Cardiac fibroblast (primary cell): ENCODE results near the gene SHROOM2.

Experiments
- DNase-seq, 2 donors: peaks; one replicate each; pipeline versions ENCODE4 v3.0.0 to v3.0.0-alpha.2; 2010; ENCODE audit warnings: low read depth in 2 of 2
- H3K4me3 ChIP-seq, 2 donors: replicated peaks in 1 of 2; 1 replicate in 1 of 2; 2 replicates in 1 of 2; pipeline ENCODE4 v1.5.1; 2011; ENCODE audit warnings: low read depth in 2 of 2, low read length in 2 of 2, mild to moderate bottlenecking in 2 of 2, moderate library complexity in 1 of 2
- TF ChIP-seq, protein P1 (sequence below): IDR thresholded peaks from one replicate; pipeline ENCODE4 v1.5.1; 2011; ENCODE audit warnings: low read depth, mild to moderate bottlenecking, low read length, inconsistent platforms

The SHROOM2 gene

DNA sequence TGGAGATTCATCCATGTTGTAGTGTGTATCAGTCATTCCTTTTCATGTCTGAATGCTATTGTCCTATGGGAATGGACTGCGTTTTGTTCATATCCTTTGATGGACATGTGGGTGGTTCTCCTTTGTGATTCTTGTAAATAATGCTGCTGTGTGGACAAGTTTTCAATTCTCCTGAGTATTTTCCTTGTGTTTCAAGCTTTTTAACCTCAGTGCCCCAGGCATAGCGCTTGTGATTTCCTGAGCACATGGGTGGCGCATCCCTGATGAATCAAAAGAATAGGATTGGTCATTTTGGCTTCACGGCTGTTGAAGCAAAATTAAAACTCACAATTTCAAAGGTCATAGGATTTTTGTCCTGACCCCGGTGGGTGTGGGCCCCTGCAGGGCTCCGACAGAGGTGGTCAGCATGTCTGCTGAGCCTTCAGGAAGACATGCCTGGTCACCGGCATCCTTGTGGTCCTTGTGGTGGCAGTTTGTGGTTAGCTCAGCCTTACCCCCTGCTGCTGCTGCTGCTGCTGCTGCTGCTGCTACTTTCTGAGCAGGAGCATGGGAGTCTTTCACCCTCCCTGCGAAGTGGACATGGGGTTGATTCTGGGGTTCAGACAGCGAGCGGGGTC lies 30.0 kb downstream of the SHROOM2 start:
- no peak overlapping the region for H3K4me3 ChIP-seq
- TF ChIP-seq, protein P1, sequence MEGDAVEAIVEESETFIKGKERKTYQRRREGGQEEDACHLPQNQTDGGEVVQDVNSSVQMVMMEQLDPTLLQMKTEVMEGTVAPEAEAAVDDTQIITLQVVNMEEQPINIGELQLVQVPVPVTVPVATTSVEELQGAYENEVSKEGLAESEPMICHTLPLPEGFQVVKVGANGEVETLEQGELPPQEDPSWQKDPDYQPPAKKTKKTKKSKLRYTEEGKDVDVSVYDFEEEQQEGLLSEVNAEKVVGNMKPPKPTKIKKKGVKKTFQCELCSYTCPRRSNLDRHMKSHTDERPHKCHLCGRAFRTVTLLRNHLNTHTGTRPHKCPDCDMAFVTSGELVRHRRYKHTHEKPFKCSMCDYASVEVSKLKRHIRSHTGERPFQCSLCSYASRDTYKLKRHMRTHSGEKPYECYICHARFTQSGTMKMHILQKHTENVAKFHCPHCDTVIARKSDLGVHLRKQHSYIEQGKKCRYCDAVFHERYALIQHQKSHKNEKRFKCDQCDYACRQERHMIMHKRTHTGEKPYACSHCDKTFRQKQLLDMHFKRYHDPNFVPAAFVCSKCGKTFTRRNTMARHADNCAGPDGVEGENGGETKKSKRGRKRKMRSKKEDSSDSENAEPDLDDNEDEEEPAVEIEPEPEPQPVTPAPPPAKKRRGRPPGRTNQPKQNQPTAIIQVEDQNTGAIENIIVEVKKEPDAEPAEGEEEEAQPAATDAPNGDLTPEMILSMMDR, result no peak
- no peak for DNase-seq

DNA sequence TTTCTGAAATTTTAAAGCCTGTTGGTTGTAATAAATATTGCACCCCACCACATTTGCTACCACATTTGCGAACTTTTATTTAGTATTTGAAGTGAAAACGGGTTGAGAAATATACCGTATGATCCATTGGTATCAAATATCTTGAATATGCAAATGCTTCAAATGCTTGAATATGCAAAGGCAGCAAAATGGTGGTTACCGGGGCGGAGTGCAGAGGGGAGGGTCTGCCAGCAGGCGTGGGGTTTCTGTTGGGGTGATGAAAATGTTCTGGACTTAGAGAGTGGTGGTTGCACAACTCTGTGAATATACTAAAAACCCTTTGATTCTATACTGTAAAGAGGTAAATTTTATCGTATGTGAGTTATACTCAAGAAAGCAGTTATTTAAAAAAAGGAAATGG lies 35.3 kb downstream of the SHROOM2 start:
- H3K4me3 ChIP-seq, result no peak overlapping the region
- TF ChIP-seq, protein P1, result no peak
- no peak for DNase-seq

DNA sequence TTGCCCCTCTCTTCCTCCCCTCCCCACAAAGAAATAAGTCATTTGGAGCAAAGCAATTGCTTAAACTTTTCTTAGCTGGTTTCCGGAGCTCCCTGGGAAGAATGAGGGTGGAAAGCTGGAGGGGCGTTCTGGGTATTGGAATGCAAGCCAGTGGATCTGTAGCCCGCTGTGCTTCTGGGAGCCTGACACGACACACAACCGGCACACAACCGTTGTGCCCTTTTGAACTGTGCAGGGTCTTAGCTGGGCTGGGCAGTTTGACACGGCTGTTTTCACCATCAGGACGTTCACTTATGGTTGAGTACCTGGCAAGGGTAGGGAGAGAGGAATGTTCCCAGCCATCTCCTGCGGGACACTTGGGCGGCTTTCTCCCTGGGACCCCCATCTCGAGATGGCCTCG lies 38.3 kb downstream of the SHROOM2 start:
- TF ChIP-seq, protein P1, result no peak
- DNase-seq, result no peak
- no peak overlapping the region for H3K4me3 ChIP-seq

DNA sequence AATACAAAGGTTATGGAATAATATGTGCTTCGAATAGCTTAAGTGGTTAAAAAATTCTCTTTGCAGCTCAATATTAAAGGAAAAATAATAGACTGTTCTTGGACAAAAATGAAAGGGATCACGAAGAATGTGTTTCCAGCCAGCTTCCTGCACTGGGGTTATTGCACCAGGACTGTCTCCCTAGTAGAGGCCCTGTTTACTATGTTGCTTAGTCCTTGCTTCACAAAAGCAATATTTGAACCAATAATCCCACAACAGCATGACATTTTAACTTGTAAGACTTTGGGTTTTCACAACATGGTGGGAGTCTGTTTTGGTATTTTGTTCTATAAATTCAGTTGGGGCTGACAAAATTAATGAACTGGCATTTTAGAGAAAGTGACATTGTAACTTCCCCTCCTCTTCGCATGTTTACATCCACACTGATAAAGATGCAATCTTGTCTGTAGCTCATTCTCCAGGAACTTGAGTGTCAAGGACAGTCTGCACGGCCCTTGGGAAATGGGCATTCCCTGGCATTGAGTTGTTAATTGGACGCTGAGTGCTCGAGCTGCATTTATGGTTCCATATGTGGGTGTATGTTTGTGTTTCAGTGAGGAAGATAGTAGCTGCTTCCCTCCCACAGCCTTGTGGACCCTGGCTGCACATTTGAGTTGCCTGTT lies 39.0 kb downstream of the SHROOM2 start:
- TF ChIP-seq, protein P1, result no peak
- peak in 1 of 2 donors; percentile 24 for DNase-seq
- H3K4me3 ChIP-seq, result no peak overlapping the region

DNA sequence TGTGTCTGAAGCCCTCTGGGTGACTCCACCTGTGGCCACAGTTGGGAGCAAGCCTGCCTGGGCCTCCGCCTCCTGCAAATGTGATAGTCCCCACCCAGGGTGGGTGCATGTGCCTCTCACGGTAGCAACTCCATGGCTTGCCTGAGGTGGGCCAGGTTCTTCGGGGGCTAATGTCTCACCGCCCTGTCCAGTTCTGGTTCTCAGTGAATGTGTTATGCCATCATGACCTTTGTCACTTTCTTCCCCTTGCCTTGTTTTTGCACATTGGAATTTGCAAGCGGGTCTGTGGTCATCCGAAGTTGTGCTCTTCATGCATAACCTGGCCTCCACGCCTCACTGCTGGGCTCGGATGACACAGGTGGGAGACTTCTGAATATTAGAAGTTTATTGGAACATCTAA lies 39.7 kb downstream of the SHROOM2 start:
- H3K4me3 ChIP-seq, result no peak overlapping the region
- DNase-seq, result no peak
- TF ChIP-seq, protein P1, result no peak

DNA sequence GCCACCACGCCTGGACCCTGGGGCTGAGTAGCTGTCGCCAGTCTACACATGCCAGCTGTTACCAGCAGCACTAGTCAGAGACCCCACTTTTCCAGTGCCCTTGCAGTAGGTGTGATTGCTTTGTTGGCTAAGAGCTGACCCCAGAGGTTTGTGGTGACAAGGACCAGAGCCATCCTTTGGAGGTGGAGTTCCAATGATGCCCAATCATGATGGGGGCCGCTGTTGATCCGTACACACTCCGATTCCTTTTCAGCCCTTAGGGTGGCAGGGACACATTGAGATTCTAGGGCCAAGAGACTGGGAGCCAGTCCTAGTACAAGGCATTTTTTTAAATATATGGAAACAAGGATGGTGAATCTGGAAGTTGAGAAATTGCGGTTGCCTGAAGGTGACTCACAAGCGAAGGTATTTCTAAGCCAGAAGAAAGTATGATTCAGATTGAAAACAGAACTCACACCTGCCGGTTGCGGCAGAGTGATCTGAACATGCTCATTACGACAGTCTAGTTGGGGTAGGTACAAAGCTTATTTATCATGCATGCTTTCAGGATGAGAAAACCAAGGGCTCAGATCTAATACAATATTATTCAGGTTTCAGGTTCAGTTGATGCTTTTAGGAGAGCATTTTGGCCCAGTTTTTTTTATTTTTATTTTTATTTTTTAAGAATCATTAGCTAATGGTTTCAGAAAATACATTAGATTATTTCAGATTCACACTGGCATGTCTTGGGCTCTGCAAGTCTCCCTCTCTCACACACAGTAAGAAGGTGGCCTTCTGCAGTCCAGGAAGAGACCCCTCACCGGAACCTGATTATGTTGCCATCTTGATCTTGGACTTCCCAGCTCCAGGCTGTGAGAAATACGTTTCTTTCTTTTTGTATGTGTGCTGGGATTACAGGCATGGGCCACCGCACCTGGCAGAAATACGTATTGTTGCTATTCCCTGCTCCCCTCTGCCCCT lies 43.4 kb downstream of the SHROOM2 start:
- TF ChIP-seq, protein P1, result no peak
- no peak overlapping the region for H3K4me3 ChIP-seq
- peak; percentile 16 to 86 for DNase-seq
